ENCODE data around the gene ERGIC1. TPM values are rescaled to one million over a fixed set of nuclear protein-coding genes. Genes with fewer than 3 reads are reported as not detected.
A peak's percentile ranks its signal among the peaks of the same experiment; 100 is the strongest.

Gene ERGIC1
- total RNA-seq, 2 donors from 2014 or later, result 228 to 380 TPM

- H3K4me1 ChIP-seq (replicated peaks), result peaks cover 34% of the 10 kb centered on the region
- H3K4me3 ChIP-seq, result no peak overlapping the region
- WGBS, result 64% methylated on average over 2 of the region's 3 CpGs
- peak overlapping the region; percentile 79 to 80 for H3K27ac ChIP-seq
- no peaks in the 10 kb centered on the region for H3K9me3 ChIP-seq
- intact Hi-C loops (cut with DNase I), result loop anchor here (2.0 kb wide), 1 partner anchor 31 kb away; no protein-coding TSS in a partner anchor
- H3K36me3 ChIP-seq, result no peaks in the 10 kb centered on the region
- no peak for DNase-seq (ENCODE audit: low spot score)
- no peak for TF ChIP-seq POLR2A (IDR thresholded peaks at IDR 0.05)
- TF ChIP-seq POLR2AphosphoS5 (IDR thresholded peaks at IDR 0.05), result no peak
- TF ChIP-seq CTCF (IDR thresholded peaks at IDR 0.05), result no peak
- H3K27me3 ChIP-seq (replicated peaks; ENCODE audit: insufficient read depth), result no peaks in the 10 kb centered on the region
These were observed 39.5 kb downstream of the ERGIC1 start for GRCh38 chr5:172873513-172873912.

- DNase-seq (ENCODE audit: low spot score), result no peak
- Histone ChIP-seq H3K27ac (peak overlapping the region; percentile 79 to 80), H3K9me3 (no peaks in the 10 kb centered on the region), H3K4me3 (no peak overlapping the region), H3K36me3 (no peaks in the 10 kb centered on the region), H3K4me1 (replicated peaks) (peaks cover 32% of the 10 kb centered on the region), H3K27me3 (replicated peaks; ENCODE audit: insufficient read depth) (no peaks in the 10 kb centered on the region)
- no peak for TF ChIP-seq CTCF (IDR thresholded peaks at IDR 0.05)
- no peak for TF ChIP-seq POLR2A (IDR thresholded peaks at IDR 0.05)
- no peak for TF ChIP-seq POLR2AphosphoS5 (IDR thresholded peaks at IDR 0.05)
- intact Hi-C loops (cut with DNase I), result no loop called here
- 93% methylated on average over 8 of the region's 8 CpGs for WGBS
These were observed 40.8 kb downstream of the ERGIC1 start for GRCh38 chr5:172874647-172875504.

GRCh38 chr5:172875505-172876279, 41.6 kb downstream of the ERGIC1 start:
- no peak for TF ChIP-seq POLR2A (IDR thresholded peaks at IDR 0.05)
- WGBS, result 61% methylated on average over 7 of the region's 7 CpGs
- intact Hi-C loops (cut with DNase I), result no loop called here
- Histone ChIP-seq H3K4me1 (replicated peaks) (peaks cover 27% of the 10 kb centered on the region), H3K36me3 (no peaks in the 10 kb centered on the region), H3K27me3 (replicated peaks; ENCODE audit: insufficient read depth) (no peaks in the 10 kb centered on the region), H3K4me3 (no peak overlapping the region), H3K27ac (peak overlapping the region; percentile 79 to 80), H3K9me3 (no peaks in the 10 kb centered on the region)
- DNase-seq (ENCODE audit: low spot score), result no peak

GRCh38 chr5:172876578-172876977, 42.5 kb downstream of the ERGIC1 start:
- H3K4me3 ChIP-seq, result no peak overlapping the region
- H3K4me1 ChIP-seq (replicated peaks), result peaks cover 19% of the 10 kb centered on the region
- DNase-seq (ENCODE audit: low spot score), result no peak
- H3K27me3 ChIP-seq (replicated peaks; ENCODE audit: insufficient read depth), result no peaks in the 10 kb centered on the region
- 84% methylated on average over 8 of the region's 8 CpGs for WGBS
- H3K9me3 ChIP-seq, result no peaks in the 10 kb centered on the region
- H3K27ac ChIP-seq, result peak overlapping the region in 1 of 2 donors; percentile 80
- intact Hi-C loops (cut with DNase I), result no loop called here
- TF ChIP-seq POLR2AphosphoS5 (IDR thresholded peaks at IDR 0.05), result no peak
- TF ChIP-seq CTCF (IDR thresholded peaks at IDR 0.05), result no peak
- no peak for TF ChIP-seq POLR2A (IDR thresholded peaks at IDR 0.05)
- no peaks in the 10 kb centered on the region for H3K36me3 ChIP-seq

GRCh38 chr5:172877466-172878260, 43.6 kb downstream of the ERGIC1 start:
- no peaks in the 10 kb centered on the region for H3K27me3 ChIP-seq (replicated peaks; ENCODE audit: insufficient read depth)
- H3K27ac ChIP-seq, result no peak overlapping the region
- H3K36me3 ChIP-seq, result no peaks in the 10 kb centered on the region
- no peak for DNase-seq (ENCODE audit: low spot score)
- intact Hi-C loops (cut with DNase I), result no loop called here
- H3K4me3 ChIP-seq, result no peak overlapping the region
- H3K4me1 ChIP-seq (replicated peaks), result peaks cover 9% of the 10 kb centered on the region
- TF ChIP-seq POLR2A (IDR thresholded peaks at IDR 0.05) (no peak), POLR2AphosphoS5 (IDR thresholded peaks at IDR 0.05) (no peak), CTCF (IDR thresholded peaks at IDR 0.05) (no peak)
- H3K9me3 ChIP-seq, result no peaks in the 10 kb centered on the region
- 88% methylated on average over 9 of the region's 9 CpGs for WGBS

Data from prostate gland (tissue), 2 donors.